Stomach (tissue), 4 donors: ENCODE results near the gene RAMP1.
"Not testable (repeated sequence)": the region's sequence is repeated elsewhere in the genome, so short reads cannot be mapped to it uniquely, and the experiment has no call there.

Experiments
- CTCF ChIP-seq, 7 experiments: fragments of 450-650 bp in 4 of 7; fragments of 200-600 bp in 3 of 7; sonication (generic) in 3 of 7; IDR thresholded peaks; one replicate each; pipeline ENCODE4 v1.5.1; 2016 to 2019; ENCODE audit warnings: antibody characterized with exemption in 7 of 7, control low read depth in 2 of 7, mild to moderate bottlenecking in 1 of 7
- EP300 ChIP-seq: sonication (generic); formaldehyde crosslinking; IDR thresholded peaks from one replicate; pipeline ENCODE4 v1.6.1; 2017; ENCODE audit warnings: antibody characterized with exemption
- POLR2A ChIP-seq, 4 donors: fragments of 450-650 bp; IDR thresholded peaks; one replicate each; pipeline ENCODE4 v1.6.1; 2016; ENCODE audit warnings: antibody characterized with exemption in 4 of 4, control low read depth in 2 of 4, mild to moderate bottlenecking in 1 of 4, moderate library complexity in 1 of 4
- POLR2AphosphoS5 ChIP-seq, 3 donors: sonication (generic); formaldehyde crosslinking; IDR thresholded peaks; one replicate each; pipeline ENCODE4 v1.6.1; 2016; ENCODE audit warnings: antibody characterized with exemption in 3 of 3

GRCh38 chr2:237868074-237868473 is 8.7 kb downstream of the RAMP1 start:
- not testable (repeated sequence) for TF ChIP-seq EP300; CTCF (IDR thresholded peaks at IDR 0.05); POLR2AphosphoS5 (IDR thresholded peaks at IDR 0.05); POLR2A (IDR thresholded peaks at IDR 0.05)
